ENCODE measurements around the gene REEP1. TPM values are rescaled to one million over a fixed set of nuclear protein-coding genes. Genes with fewer than 3 reads are reported as not detected.

REEP1 gene
- total RNA-seq, 4 donors from 2014 or later, result 9.7 to 24.5 (median 13.4) TPM

DNA sequence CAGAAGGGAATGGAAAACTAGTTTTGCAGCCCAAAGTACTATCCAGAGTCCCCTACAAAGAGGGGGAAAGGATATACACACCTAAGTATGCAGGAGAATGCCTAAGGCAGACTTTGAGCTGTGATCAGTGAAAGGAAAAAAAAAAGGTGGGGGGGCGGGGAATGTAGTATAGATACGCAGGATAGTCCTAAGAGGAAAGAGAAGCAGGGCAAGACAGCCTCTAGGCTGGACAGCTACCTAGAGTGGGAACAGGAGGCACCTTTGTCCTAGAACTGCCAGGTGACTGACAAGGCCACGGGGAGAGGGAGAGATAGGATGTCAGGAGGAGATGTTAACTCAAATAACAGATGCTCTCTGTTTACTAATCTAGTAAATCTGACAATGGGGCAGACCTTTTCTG is 6.0 kb downstream of the REEP1 start:
- intact Hi-C loops (cut with DNase I; ENCODE audit: low total_unique reads), result no loop called here
- DNase-seq, result no peak
- Histone ChIP-seq H3K4me3 (no peak overlapping the region), H3K4me1 (no peaks in the 10 kb centered on the region), H3K27me3 (no peaks in the 10 kb centered on the region), H3K27ac (no peak overlapping the region), H3K36me3 (no peaks in the 10 kb centered on the region), H3K9me3 (no peaks in the 10 kb centered on the region)
- no peak for TF ChIP-seq POLR2A (IDR thresholded peaks at IDR 0.05)
- TF ChIP-seq CTCF (IDR thresholded peaks at IDR 0.05), result no peak

DNA sequence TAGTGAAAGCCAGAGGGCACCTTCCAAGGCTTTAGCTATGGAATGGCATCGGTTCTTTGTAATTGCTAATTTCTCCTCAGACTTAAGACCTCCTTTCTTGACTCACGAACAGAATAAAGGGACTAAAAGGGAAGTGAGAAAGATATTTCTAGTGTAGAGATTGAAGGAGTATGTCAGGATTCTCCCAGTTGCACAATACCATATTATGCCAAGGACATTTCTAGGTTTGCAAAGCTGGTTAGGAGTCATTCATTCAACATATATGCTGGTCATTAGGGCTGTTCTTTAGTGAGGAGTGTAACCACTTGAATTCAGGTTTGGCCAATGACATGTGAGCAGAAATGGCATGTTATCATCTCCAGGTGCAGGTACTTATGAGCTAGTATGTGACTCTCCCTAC is 7.4 kb downstream of the REEP1 start:
- TF ChIP-seq POLR2A (IDR thresholded peaks at IDR 0.05), result no peak
- no peak for TF ChIP-seq CTCF (IDR thresholded peaks at IDR 0.05)
- H3K27ac ChIP-seq, result no peak overlapping the region
- no peak overlapping the region for H3K4me3 ChIP-seq
- no peaks in the 10 kb centered on the region for H3K36me3 ChIP-seq
- DNase-seq, result no peak
- no peaks in the 10 kb centered on the region for H3K4me1 ChIP-seq
- H3K9me3 ChIP-seq, result no peaks in the 10 kb centered on the region
- intact Hi-C loops (cut with DNase I; ENCODE audit: low total_unique reads), result no loop called here
- H3K27me3 ChIP-seq, result no peaks in the 10 kb centered on the region

DNA sequence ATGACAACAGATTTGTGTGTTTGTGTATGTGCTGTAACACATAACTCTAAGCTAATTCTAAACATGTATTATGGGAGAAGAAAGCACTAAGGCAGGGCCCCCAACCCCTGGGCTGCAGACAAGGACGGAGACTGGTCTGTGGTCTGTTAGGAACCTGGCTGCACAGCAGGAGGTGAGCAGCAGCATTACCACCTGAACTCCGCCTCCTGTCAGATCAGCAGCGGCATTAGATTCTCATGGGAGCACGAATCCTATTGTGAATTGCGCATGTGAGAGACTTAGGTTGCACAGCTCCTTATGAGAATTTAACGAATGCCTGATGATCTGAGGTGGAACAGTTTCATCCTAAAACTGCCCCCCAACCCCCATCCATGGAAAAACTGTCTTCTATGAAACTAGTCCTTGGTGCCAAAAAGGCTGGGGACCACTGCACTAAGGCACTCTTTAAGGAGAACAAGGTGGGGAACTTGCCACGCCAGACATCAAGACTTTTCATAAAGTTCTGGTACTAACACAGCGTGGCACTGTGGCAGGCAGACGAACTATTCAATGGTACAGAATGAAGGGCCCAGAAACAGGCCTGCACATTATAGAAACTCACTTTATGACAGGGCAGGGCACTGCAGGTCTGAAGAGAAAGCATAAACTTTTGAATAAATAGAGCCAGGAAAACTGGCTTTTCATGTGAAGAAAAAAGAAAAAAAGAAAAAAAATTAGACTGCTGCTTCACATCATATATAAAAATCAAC is 14.0 kb downstream of the REEP1 start:
- intact Hi-C loops (cut with DNase I; ENCODE audit: low total_unique reads), result no loop called here
- Histone ChIP-seq H3K4me1 (no peaks in the 10 kb centered on the region), H3K4me3 (no peak overlapping the region), H3K36me3 (no peaks in the 10 kb centered on the region), H3K27me3 (no peaks in the 10 kb centered on the region), H3K9me3 (no peaks in the 10 kb centered on the region), H3K27ac (no peak overlapping the region)
- TF ChIP-seq POLR2A (IDR thresholded peaks at IDR 0.05), result no peak
- no peak for TF ChIP-seq CTCF (IDR thresholded peaks at IDR 0.05)
- DNase-seq, result no peak

DNA sequence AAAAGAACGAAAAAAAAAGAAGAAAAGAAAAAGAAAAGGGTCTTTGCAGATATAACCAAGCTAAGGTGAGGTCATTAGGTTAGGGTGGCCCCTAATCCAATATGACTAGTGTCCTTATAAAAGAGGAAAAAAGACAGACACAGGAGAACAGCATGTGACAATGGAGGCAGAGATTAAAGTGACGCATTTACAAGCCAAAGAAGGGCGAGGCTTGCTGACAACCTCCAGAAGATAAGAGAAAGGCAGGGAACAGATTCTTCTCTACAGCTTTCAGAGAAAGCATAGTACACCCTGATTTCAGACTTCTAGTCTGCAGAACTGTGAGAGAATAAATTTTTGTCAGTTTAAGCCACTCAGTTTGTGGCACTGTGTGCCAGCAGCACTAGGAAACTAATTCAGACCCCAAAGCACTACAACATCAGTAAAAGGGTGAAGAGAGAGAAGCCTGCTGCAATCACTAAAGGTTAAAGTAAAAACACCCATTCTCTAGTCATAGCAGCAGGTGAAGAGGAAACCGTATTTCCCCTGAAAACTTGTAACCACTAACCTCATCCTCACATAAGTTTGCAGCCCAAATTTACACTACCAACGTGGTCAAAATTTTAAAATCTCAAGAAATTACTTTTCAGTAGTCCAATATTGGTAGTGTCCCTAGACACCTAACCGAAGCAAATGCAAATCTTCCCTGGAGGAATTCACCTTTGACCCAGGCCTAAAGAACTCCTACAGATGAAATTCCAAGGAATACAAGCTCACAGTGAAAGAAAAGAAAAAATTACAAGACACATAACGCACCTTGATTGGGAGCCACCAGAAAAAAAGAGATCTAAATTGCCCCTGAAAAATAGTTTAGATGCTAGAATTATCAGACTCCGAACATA is 17.5 kb downstream of the REEP1 start:
- no peak for TF ChIP-seq POLR2A (IDR thresholded peaks at IDR 0.05)
- TF ChIP-seq CTCF (IDR thresholded peaks at IDR 0.05), result no peak
- intact Hi-C loops (cut with DNase I; ENCODE audit: low total_unique reads), result no loop called here
- Histone ChIP-seq H3K9me3 (no peaks in the 10 kb centered on the region), H3K27ac (no peak overlapping the region), H3K27me3 (no peaks in the 10 kb centered on the region), H3K36me3 (no peaks in the 10 kb centered on the region), H3K4me3 (no peak overlapping the region), H3K4me1 (no peaks in the 10 kb centered on the region)
- no peak for DNase-seq

DNA sequence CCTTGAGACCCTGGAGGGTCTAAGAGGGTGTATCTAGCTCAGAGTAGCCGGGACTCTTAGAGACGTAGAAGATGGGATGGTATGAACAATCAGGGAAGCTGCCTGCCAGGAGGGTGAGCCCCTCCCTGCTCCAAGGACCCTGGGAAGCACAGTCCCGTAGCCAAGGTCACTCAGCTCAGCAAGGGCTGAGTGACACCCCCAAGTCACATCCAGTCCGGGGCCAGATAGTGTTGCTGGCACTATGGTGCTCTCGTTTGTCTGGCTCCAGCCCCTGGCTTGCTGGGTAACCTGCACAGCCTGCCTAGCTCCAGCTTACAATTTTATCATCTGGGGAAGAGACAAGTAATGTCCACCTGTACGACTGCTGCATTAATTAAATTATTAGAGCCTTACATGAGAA is 22.3 kb downstream of the REEP1 start:
- H3K36me3 ChIP-seq, result no peaks in the 10 kb centered on the region

More for the DNA sequence above, 22.3 kb downstream of the REEP1 start:
- TF ChIP-seq POLR2A (IDR thresholded peaks at IDR 0.05) (no peak), CTCF (IDR thresholded peaks at IDR 0.05) (no peak)
- Histone ChIP-seq H3K4me3 (no peak overlapping the region), H3K9me3 (no peaks in the 10 kb centered on the region), H3K27ac (no peak overlapping the region), H3K4me1 (no peaks in the 10 kb centered on the region), H3K27me3 (no peaks in the 10 kb centered on the region)
- no peak for DNase-seq
- intact Hi-C loops (cut with DNase I; ENCODE audit: low total_unique reads), result no loop called here

All from uterus (tissue), 4 donors.